Bronchial epithelial cell (primary cell): Measurements from ENCODE around the gene PRDX1. TPM values are rescaled to one million over a fixed set of nuclear protein-coding genes. Genes with fewer than 3 reads are reported as not detected.

Source experiments
- DNase-seq: peaks from one replicate; pipeline ENCODE4 v3.0.0-alpha.2; 2010; ENCODE audit warnings: low read depth
- FAIRE-seq: peaks from 2 replicates; lab custom pipeline; 2011; peaks lifted over from hg19 to GRCh38; lab: Jason Lieb, UNC
- H3K27me3 ChIP-seq: 2 replicates; pipeline ENCODE4 v1.5.1; 2011; ENCODE audit warnings: low read length; ENCODE audit not compliant: control insufficient read depth, insufficient read depth
- H3K36me3 ChIP-seq: 2 replicates; pipeline ENCODE4 v1.5.1; 2011; ENCODE audit warnings: low read length; ENCODE audit not compliant: control insufficient read depth, insufficient read depth
- H3K4me3 ChIP-seq: 2 replicates; pipeline ENCODE4 v1.5.1; 2011; ENCODE audit warnings: mild to moderate bottlenecking, low read depth, low read length, control low read depth
- CTCF ChIP-seq: IDR thresholded peaks from 2 replicates; pipeline ENCODE4 v1.5.1; 2011; ENCODE audit warnings: mild to moderate bottlenecking, moderate library complexity, low read length, control low read depth, inconsistent platforms; ENCODE audit not compliant: insufficient read depth, severe bottlenecking
- total RNA-seq: library from RNA; depleted of rRNA; stranded (reverse); fragments of >200 nt; gene quantifications from 2 replicates; pipeline ENCODE4 v1.2.1, GENCODE V29; 2014

The PRDX1 gene
- total RNA-seq, 1 donor from 2014 or later, result 403 TPM

DNA sequence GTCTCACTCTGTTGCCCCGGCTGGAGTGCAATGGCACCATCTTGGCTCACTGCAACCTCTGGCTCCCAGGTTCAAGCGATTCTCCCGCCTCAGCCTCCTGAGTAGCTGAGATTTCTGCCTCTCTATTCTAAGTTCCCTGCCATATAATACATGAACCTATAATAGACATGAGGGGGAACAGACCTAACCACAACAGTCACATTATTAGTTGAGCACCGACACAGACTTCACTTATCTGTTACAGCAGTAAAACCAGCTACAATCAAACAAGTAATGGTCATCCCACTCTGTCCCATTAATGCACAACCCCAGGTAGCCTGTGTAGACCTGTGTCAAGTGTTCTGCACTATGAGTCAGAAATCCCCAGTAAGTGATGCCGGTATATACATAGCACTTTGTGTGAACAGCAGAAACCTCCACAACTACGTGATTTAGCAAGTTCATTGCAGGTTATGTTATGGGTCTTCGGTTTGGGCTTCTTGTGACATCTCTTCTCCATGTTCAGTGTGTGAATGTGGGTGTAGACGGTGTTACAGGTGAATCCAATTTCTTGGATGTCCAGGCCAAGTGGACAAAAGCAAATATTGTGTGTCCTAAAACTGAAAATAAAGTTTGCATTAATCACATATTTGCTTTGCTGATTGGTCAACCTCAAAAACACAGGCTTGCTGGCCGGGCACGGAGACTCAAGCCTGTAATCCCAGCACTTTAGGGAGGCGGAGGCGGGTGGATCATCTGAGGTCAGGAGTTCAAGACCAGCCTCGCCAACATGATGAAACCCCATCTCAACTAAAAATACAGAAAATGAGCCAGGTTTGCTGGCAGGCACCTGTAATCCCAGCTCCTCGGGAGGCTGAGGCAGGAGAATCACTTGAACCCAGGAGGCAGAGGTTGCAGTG is 18.0 kb downstream of the PRDX1 start:
- TF ChIP-seq CTCF, result no peak
- no peak overlapping the region for H3K4me3 ChIP-seq
- DNase-seq (no peak), FAIRE-seq (no peak)
- no peaks in the 10 kb centered on the region for H3K36me3 ChIP-seq
- H3K27me3 ChIP-seq, result no peaks in the 10 kb centered on the region

DNA sequence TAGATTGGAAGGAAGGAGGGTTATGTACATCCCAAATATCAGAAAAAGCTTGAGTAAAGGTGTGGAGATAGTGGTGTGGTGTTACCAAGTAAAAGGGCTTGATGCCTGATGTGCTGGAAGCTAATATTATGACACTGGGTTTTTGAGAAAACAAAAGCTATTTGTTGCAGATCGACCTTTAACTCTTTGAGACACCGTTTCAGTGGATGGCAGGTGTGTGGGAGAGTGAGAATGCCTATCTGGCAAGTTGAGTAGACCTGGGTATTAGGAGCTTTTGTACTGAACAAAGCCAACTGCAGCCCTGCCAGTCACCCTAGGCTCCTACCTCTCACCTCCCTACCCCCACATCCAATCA is 20.2 kb downstream of the PRDX1 start:
- no peak for TF ChIP-seq CTCF
- no peaks in the 10 kb centered on the region for H3K27me3 ChIP-seq
- no peak overlapping the region for H3K4me3 ChIP-seq
- H3K36me3 ChIP-seq, result no peaks in the 10 kb centered on the region
- FAIRE-seq (no peak), DNase-seq (no peak)

DNA sequence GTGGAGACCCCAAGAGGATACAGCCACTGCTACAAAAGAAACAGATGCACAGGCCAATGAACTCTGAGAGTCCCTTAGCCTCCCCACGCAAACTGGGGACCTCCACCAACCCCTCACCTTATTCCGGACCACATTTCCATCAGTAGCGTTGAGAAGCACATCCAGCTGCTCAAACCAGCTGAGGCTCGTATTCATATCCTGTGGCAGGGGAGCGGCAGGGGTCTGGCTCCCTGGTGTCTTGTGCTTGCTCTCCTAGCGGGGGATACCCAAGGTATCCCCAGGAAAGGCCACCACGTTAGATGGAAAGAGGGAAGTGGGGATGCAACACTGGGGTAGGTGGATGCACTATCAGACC is 22.3 kb downstream of the PRDX1 start:
- no peak for FAIRE-seq
- Histone ChIP-seq H3K4me3 (peak overlapping the region; percentile 52), H3K27me3 (no peaks in the 10 kb centered on the region), H3K36me3 (no peaks in the 10 kb centered on the region)
- DNase-seq, result no peak
- TF ChIP-seq CTCF, result no peak

GRCh38 chr1:45498279-45498678 is 23.4 kb downstream of the PRDX1 start:
- Histone ChIP-seq H3K4me3 (no peak overlapping the region), H3K36me3 (no peaks in the 10 kb centered on the region), H3K27me3 (no peaks in the 10 kb centered on the region)
- TF ChIP-seq CTCF, result no peak
- DNase-seq (no peak), FAIRE-seq (no peak)

GRCh38 chr1:45493116-45493697 is 28.5 kb downstream of the PRDX1 start:
- peak; percentile 55 for TF ChIP-seq CTCF
- Histone ChIP-seq H3K36me3 (no peaks in the 10 kb centered on the region), H3K4me3 (no peak overlapping the region), H3K27me3 (no peaks in the 10 kb centered on the region)
- FAIRE-seq (no peak), DNase-seq (peak; percentile 52)
